ENCODE results near the gene LOC101059915.

LOC101059915 gene

GRCh38 chrX:71653344-71653743 lies 14.0 kb upstream of the LOC101059915 start:
- no peak overlapping the region for H3K4me3 Mint-ChIP-seq
- H3K79me2 ChIP-seq (ENCODE audit: insufficient read depth, low read length): no peaks in the 10 kb centered on the region
- no peak overlapping the region for H4K8ac ChIP-seq (replicated peaks; ENCODE audit: insufficient read length, low read depth, low read length)
- H2AFZ ChIP-seq (ENCODE audit: low read length): no peak overlapping the region
- no peaks in the 10 kb centered on the region for H4K20me1 ChIP-seq (ENCODE audit: control insufficient read depth, insufficient read depth, insufficient read length)
- H4K91ac ChIP-seq (ENCODE audit: insufficient read length, low read depth, low read length): no peak overlapping the region
- WGBS (ENCODE audit: extremely low coverage, insufficient read length, low lambda C conversion rate): no CpG with 5 or more reads among the region's 2 CpGs
- H3K27ac ChIP-seq (ENCODE audit: insufficient read length, low read depth, low read length): no peak overlapping the region
- peaks cover 10% of the 10 kb centered on the region for H3K9me3 ChIP-seq (ENCODE audit: control insufficient read depth, low read depth, low read length)
- H3K36me3 Mint-ChIP-seq (ENCODE audit: insufficient read depth in 1 of 3, low read depth in 3 of 3): peaks cover 0 to 1% (median 0%) of the 10 kb centered on the region in 3 experiments; a peak in 1 of 7 replicates
- H3K18ac ChIP-seq (ENCODE audit: insufficient read length, low read depth, low read length): no peak overlapping the region
- no peak overlapping the region for H2BK20ac ChIP-seq (ENCODE audit: low read depth, low read length, poor library complexity, severe bottlenecking)
- DNase-seq: no peak
- peaks cover 3% of the 10 kb centered on the region for H3K27me3 Mint-ChIP-seq (ENCODE audit: low read depth)
- no peak for TF ChIP-seq CTCF (conservative IDR thresholded peaks at IDR 0.05)
- H2BK12ac ChIP-seq (ENCODE audit: insufficient read length, low read depth, low read length): no peak overlapping the region
- no peak overlapping the region for H2BK120ac ChIP-seq (ENCODE audit: low read depth, low read length, poor library complexity, severe bottlenecking)
- no peak overlapping the region for H2BK15ac ChIP-seq (ENCODE audit: low read depth, low read length)
- no peak overlapping the region for H3K4me2 ChIP-seq (ENCODE audit: insufficient read depth, insufficient read length, low read length)
- peaks cover 63 to 75% of the 10 kb centered on the region in 2 experiments for H3K9me3 Mint-ChIP-seq
- no peak overlapping the region for H2BK5ac ChIP-seq (ENCODE audit: insufficient read length, low read length)
- no peaks in the 10 kb centered on the region for H3K4me1 ChIP-seq (ENCODE audit: insufficient read depth, low read length)
- no peak overlapping the region for H3K27ac Mint-ChIP-seq
- H4K5ac ChIP-seq (ENCODE audit: insufficient read length, low read depth, low read length): no peak overlapping the region
- H3K56ac ChIP-seq (ENCODE audit: insufficient read length, low read depth, low read length): no peak overlapping the region
- H3K14ac ChIP-seq (ENCODE audit: insufficient read depth, low read length): no peak overlapping the region
- H3K23me2 ChIP-seq (ENCODE audit: insufficient read length, low read depth, low read length, poor library complexity, severe bottlenecking): no peaks in the 10 kb centered on the region
- H3K23ac ChIP-seq (ENCODE audit: insufficient read length, low read depth, low read length): no peak overlapping the region
- no peak overlapping the region for H3K9ac ChIP-seq (ENCODE audit: extremely low read depth, insufficient read length, low read length)
- H3K79me1 ChIP-seq (ENCODE audit: insufficient read depth, low read depth, low read length, poor library complexity, severe bottlenecking): no peaks in the 10 kb centered on the region
- no peak overlapping the region for H2AK5ac ChIP-seq (ENCODE audit: insufficient read length, low read length)
- H3K4me1 Mint-ChIP-seq: peaks cover 0 to 4% of the 10 kb centered on the region in 2 experiments; a peak in 3 of 4 replicates
- H3K4ac ChIP-seq (ENCODE audit: low read depth, low read length): no peak overlapping the region
- H3T11ph ChIP-seq (ENCODE audit: low read length): no peak overlapping the region
- H3K27me3 ChIP-seq (ENCODE audit: insufficient read depth, low read length): no peaks in the 10 kb centered on the region
